NOMO-1 treated with DMSO at 0.1 percent for 48 hours (cell line): ENCODE results near the gene ANO10.
A peak's percentile ranks its signal among the peaks of the same experiment; 100 is the strongest.
"Not testable (repeated sequence)": the region's sequence is repeated elsewhere in the genome, so short reads cannot be mapped to it uniquely, and the experiment has no call there.

Experiments used
- DNase-seq: peaks from one replicate; lab custom pipeline; 2025; ENCODE audit not compliant: unreplicated experiment; lab: John Stamatoyannopoulos, UW

Gene ANO10, protein sequence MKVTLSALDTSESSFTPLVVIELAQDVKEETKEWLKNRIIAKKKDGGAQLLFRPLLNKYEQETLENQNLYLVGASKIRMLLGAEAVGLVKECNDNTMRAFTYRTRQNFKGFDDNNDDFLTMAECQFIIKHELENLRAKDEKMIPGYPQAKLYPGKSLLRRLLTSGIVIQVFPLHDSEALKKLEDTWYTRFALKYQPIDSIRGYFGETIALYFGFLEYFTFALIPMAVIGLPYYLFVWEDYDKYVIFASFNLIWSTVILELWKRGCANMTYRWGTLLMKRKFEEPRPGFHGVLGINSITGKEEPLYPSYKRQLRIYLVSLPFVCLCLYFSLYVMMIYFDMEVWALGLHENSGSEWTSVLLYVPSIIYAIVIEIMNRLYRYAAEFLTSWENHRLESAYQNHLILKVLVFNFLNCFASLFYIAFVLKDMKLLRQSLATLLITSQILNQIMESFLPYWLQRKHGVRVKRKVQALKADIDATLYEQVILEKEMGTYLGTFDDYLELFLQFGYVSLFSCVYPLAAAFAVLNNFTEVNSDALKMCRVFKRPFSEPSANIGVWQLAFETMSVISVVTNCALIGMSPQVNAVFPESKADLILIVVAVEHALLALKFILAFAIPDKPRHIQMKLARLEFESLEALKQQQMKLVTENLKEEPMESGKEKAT

DNA sequence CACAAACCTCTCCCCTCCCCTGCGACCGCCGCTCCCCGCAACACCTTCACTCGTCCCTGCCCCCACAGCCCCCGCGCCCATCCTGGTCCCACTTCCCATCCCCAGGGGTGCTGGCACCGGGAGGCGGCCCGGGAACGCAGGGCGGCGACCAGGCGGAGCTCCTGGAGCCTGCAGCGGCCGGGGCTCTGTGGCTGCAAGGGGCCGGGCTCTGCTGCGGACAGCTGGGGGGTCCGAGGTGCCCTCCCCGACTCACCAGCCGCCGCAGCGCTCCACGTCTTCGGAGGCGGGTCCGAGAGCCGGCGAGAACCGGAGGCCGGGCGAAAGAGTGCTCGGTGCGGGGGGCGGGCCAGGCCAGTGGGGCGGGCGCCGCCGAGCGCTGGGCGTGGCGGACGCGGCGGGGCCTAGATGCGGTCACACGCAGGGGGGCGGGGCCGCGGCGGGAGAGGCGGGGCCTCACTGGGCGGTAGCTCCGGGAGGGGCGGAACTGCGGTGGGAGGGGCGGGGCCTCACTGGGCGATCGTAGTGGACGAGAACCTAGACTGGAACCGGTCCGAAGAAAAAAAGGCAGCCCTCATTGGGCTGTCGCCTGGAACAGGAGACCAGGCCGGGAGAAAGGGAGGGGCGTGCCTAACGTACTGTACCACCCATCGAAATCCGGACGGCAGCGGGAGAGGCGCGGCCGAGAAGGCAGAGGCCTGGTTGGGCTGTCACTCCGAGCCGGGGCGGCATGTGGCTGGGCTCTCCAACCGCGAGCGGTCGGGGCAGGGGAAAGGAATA, at the start of gene ANO10:
Gene ANO10 (minus strand): TSS at position 356 of the 777 bp plus-strand sequence. CDS start 16,159 bp downstream, outside the sequence.
- peak; percentile 99 for DNase-seq

DNA sequence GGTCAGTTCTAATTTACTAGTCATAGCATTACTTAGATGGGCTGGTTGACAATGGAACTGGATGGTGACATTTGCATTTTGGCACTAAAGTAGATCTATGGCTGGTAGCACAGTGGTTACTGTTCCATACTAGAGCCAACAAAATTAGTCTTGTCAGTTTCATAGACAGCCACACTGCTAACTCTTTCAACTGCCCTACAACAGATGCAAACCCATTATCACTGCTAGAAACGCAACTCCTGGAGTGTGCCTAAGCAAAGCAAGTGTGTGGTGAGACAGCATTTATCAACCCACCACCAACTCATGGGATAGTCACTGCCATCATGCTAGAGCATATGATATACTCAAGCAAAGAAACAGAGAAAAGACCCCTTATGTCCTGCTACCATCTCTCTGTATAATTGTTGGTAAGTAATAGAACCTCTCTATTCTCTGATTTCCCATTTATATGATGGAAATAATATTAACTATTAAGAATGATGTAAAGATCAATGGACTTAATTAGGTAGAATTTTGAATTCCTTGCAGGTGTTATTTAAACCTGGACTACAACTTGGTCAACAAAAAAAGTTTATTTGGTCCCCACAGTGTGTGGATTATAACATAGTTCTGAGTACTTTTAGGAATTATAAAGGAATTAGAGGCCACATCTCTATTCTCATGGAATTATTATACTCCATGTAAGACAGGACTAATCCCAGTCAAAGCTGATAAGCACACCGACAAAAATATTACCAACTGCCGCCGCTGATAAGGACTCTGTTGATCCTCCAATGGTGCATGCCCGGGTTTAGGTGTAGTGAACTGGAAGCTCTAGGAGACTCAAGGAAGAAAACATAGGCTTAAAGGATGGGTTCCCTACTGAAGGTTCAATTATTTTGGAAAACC, 49.1 kb upstream of the ANO10 start:
- DNase-seq: no peak

DNA sequence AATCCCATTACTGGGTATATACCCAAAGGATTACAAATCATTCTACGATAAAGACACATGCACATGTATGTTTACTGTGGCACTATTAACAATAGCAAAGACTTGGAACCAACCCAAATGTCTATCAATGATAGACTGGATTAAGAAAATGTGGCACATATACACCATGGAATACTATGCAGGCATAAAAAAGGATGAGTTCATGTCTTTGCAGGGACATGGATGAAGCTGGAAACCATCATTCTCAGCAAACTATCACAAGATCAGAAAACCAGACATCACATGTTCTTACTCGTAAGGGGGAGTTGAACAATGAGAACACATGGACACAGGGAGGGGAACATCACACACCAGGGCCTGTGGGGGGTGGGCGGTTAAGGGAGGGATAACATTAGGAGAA, 43.2 kb upstream of the ANO10 start:
- DNase-seq: not testable (repeated sequence)

DNA sequence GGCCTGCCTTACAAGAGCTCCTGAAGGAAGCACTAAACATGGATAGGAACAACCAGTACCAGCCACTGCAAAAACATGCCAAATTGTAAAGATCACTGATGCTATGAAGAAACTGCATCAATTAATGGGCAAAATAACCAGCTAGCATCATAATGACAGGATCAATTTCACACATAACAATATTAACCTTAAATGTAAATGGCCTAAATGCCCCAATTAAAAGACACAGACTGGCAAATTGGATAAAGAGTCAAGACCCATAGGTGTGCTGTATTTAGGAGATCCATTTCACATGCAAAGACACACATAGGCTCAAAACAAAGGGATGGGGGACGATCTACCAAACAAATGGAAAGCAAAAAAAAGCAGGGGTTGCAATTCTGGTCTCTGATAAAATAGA, 39.6 kb upstream of the ANO10 start:
- DNase-seq: not testable (repeated sequence)

DNA sequence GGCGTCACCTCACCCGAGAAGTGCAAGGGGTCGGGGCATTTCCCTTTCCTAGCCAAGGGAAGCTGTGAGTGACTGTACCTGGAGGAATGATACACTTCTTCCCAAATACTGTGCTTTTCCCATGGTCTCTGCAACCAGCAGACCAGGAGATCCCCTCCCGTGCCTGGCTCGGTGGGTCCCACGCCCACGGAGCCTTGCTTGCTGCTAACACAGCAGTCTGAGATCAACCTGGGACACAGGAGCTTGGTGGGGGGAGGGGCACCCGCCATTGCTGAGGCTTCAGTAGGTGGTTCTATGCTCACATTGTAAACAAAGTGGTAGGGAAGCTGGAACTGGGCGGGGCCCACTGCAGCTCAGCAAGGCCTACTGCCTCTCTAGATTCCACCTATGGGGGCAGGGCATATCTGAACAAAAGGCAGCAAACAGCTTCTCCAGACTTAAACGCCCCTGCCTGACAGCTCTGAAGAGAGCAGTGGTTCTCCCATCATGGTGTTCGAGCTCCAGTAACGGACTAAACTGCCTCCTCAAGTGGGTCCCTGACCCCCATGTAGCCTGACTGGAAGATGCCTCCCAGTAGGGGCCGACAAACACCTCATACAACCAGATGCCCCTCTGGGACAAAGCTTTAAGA, 37.6 kb upstream of the ANO10 start:
- no peak for DNase-seq

DNA sequence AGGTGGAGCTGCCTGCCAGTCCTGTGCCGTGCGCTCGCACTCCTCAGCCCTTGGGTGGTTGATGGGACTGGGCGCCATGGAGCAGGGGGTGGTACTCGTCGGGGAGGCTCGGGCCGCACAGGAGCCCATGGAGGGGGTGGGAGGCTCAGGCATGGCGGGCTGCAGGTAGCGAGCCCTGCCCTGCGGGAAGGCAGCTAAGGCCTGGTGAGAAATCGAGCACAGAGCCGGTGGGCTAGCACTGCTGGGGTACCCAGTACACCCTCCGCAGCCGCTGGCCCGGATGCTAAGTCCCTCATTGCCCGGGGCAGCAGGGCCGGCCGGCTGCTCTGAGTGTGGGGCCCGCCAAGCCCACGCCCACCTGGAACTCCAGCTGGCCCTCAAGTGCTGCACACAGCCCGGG, 34.6 kb upstream of the ANO10 start:
- DNase-seq: not testable (repeated sequence)

DNA sequence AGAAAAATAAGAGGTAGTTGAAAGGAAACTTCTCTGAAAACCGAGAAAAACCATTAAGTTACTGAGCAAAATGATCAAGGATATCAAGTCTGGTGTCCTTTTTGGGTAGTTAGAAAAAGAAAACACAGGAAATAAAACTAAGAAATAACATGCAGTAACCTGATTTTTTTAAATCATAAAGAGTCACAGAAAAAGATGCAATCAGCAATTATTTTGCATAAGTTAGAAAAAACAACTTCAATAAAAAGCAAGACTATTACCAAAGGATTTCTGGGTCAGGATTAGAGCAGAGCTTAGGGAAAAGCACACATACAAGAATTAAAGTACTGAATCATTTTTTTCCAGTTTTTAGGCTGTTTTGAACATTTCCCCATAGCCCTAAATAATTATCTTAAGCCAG, 28.5 kb upstream of the ANO10 start:
- DNase-seq: no peak

DNA sequence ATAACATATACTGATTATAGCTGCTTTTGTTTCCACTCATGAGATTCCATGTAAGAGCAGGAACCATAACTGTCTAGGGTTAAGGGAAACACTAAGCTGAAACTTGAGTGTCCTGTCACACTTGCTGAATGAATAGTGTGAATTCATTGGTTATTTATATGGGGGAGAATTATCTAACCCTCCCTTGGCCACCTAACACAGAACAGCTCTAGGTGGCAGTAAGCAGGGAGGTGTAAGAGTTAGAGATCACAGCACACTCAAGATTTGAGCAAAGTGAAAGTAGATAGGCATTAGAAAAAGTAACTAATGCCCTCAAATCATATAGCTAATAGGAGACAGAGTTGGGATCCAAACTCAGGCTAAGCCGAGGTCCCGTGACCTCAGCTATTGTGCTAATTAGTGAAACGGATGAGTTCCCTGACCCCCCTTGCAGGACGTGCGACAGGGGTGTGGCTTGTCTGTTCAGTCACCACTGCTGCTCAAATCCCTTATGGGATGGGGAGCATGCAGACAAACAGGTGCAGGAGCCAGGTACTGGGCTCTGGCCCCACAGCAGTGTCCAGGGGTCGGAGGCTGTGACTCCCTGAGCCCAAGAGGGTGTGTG, 27.7 kb upstream of the ANO10 start:
- DNase-seq: no peak

DNA sequence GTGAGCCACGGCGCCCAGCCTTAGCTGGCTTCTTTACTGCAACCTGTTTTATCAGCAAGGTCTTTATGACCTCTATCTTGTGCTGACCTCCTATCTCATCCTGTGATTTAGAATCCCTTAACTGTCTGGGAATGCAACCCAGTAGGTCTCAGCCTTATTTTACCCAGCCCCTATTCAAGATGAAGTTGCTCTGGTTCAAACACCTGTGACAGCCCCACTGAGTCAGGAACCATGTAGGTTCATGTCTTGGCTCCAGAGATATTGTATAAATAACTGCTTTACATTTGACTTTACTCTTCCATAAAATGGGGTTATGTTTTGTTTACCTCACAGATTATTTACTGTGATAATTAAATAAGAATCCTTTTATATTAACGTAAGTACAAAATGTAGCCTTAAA, 27.1 kb upstream of the ANO10 start:
- no peak for DNase-seq

DNA sequence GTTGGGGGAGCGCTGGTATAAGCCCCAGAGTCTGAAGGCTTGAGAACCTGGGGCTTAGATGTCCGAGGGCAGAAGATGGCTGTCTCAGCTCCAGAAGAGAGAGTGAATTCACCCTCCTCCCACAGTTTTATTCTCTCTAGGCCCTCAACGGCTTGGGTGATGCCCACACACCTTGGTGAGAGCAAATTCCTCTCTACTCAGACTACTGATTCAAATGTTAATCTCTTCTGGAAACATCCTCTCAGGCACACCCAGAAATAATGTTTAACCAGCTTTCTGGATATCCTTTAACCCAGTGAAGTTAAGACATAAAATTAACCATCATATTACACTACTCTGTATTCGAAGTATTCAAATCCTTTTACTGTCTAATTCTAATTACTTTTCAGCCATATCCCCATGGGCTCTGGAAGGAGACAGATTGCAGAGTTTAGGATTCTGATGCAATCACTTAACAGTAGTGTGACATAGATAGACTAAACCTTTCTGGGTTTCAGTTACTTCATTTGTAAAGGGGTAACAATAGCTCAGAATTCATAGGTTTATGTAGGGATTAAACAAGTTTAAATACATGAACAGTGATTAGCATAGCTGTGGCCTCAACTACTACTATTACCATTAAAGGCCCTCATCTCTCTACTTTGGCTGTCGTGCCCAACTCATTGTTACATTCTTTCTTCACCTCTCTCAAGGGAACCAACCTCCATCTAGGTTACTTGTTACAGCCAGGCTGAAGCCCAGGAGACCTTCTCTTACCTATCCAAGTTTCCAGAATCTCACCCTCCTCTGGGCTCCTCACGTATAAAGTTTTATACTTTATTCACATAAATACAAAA, 25.7 kb upstream of the ANO10 start:
- no peak for DNase-seq

DNA sequence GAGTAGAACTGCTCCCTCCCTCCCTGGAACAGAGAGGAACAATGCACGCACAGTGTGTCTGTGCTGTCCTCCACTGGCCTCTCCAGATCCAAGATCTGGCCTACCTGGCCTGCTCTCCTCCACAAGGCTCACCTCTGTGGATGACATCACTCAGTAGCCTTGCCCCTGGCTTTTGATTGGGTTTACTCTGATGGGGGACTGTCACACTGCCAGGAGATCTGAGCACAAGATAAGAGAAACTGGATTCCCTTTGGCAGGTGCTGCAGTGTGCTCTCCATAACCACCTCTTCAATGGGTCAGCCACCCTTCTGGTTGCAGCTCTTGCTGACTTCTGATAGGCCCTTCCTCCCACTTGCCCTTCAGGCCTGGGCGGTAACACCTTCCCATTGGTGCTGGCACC, 22.6 kb upstream of the ANO10 start:
- no peak for DNase-seq

DNA sequence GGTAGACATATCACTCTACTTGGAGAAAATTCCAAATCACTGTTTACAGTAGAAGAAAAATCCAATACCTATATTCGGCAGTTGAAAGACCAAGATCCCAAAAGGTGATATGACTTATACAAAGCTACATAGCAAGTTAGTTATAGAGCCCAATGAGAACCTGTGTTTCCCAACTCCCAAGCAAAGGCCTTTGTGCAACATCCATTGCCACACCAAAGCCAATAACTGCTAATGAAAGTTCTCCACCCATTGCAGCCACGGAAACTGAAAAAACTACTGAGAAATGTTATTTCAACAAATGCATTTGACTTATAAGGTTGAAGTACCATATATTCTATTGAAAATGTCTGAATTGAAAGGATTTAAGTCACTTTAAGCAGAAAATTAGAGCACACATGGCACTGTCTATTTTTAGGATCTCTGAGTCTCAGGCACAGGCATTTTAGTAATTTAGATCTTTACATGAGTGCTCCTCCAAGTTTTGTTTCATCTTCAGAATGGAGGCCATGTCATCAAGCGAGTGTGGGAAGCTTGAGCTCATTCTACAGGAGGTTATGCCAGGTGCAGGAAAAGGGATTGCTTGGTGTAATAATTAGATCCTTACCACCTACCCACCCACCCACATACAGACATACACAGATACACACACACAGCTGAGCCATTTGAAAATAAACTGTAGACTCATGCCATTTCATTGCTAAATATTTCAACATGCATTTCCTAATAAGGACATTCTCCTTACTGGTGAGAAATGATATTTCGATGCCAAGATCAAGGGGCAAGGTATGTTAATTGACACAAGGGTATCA, 19.7 kb upstream of the ANO10 start:
- DNase-seq: peak; percentile 81

DNA sequence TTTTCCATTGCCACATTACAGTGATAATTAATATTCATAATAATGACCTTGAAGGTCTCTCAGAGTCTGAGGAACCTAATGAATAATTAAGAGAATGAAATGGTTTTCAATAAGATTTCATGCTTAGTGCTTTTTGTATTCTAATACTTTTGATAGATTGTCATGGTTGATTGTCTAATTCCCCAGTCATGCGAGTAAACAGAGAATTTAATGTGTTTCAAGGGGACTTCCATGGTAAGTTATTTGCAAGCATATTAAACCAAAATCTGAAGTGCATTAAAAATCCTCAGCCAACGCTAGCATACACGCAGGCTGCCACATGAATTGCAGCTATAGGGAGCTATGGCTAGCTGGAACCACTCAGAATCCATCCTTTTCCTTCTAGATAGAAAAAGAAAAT, 18.9 kb upstream of the ANO10 start:
- no peak for DNase-seq

DNA sequence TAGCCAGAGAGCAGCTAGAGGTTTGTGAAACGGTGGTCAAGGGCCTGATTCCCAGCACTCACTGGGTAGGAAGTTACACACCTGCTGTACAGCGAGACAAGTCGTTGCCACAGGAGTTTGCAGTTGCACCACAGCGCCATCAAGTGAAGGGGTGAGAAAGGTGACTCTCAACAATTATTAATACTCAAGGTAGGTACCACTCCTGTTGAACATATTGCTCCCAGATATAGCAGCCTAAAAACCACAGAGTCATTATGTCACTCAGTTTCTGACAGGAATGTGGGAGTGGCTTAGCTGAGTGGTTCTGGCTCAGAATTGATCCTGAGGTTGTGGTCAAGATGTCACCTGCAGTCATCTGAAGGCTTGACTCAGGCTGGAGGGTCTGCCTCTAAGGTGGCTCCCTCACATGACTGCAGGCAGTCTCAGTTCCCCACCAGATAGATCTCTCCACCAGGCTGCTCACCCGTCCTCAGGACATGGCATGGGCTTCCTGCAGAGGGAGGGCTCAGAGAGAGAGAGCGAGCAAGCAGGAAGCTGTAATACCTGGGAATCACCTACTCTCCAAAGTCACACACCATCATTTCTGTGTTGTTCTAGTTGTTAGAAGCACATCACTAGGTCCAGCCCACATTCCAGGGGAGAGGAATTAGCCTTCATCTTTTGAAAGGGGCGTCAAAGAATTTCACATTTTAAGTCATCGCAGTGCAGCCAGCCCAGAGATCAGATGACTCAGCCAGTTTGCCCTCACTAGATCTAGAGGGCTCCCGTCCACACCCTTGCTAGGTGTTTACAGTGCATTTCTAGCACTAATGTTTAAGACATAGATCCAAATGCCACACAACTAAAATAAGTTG, 17.0 kb upstream of the ANO10 start:
- peak; percentile 17 for DNase-seq

DNA sequence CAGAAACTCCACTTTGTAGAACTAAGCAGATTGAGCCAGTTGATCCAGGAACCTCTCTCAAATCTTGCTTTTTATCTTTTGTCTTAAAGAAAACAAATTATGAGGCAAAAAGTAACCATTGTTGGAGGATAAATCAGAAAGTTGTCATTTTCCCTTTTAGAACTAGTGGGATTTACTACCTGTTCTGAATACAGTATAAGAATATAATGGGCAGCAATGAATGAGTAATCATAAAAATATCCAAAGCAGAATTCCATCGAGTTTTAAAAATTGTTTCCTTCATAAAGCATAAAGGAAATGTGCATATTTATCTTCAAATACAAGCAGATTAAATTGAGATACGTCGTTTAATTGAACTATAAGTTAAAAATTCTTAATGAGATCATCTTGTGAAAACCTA, 15.9 kb upstream of the ANO10 start:
- no peak for DNase-seq

DNA sequence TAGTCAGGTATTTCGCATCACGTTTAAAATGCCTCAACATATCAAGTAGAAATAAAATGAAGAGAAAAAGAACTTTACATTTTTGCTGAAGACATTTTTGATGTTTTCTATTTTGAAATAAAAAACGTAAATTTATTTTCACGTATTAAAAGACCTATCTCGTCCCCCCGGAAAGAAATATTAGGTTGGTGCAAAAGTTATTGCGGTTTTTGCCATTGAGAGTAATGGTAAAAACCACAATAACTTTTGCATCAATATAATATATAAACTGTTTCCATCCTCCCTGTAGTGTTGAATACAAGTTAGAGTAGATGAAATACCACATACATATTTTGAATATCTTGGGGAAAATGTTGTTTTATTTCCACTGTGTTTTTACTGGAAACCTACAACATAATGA, 11.2 kb upstream of the ANO10 start:
- no peak for DNase-seq

DNA sequence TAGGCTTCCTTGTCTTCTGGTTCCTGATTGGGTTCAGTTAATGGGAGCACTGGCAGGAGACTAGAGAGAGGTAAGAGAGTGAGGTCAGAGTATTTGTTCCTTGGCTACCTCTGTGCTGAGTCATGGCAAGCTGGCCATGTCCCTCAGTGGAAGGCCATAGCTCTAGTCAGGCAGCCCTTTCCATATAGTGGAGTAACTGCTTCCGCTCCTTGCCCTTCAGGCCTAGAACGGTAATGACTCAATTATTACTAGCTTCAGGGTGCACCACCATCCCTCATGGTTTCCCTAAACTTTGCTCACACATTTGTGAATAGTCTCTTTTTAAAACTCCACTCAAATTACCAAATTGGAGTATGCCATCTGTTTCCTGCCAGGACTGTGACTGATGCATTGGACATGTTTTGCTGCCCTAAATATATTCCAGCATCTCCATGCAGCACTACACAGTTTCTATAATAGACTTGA, 10.5 kb upstream of the ANO10 start:
- DNase-seq: no peak
